ENCODE data around the gene ARL6IP1.
A peak's percentile ranks its signal among the peaks of the same experiment; 100 is the strongest.

ARL6IP1 gene

DNA sequence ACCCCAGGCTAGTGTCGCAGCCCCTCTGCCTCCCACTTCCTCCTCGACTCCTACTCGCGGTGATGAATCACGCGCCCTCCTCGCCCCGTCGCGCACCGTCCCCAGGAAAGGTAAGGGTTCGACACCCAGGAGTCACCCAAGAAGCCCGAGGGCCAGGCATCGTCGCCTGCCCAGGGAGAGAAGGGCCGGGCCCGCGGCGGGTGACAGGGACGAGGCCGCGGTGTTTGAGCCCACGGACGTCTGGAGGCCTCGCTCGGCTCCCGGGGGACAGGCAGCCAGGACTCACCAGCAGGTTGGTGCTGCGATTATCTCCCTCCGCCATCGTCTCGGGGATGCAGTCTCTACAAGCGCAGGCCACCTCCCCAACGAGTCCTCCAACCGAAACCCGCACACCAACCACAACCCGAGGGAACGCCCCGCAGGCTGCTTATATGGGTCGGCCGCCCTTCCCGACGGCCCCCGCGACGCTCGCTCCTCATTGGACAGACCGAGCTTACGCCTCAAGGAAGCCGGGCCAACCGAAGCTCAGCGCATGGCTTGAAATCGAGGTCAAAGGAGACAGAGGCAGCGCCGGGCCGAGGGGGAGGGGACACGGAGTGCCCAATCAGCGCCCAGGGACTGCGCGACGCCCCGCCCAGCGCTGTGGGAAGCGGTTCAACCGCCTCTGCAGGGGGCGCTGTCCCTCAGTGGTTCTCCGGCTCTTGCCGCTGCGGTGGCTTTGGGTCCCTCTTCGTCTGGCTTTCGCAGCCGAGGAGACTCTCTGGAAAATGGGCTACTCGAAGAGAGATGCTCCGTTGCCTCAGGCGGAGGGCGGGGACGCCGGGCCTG lies at the start of gene ARL6IP1:
TSS of gene ARL6IP1 (minus strand) at position 405 of the 828 bp plus-strand sequence. CDS start at position 322, 83 bp downstream.
- DNase-seq (ENCODE audit: low read depth in 2 of 2), result peak; percentile 95 to 98

GRCh38 chr16:18846416-18846815 lies 45.1 kb upstream of the ARL6IP1 start:
- no peak for DNase-seq (ENCODE audit: low read depth in 2 of 2)

DNA sequence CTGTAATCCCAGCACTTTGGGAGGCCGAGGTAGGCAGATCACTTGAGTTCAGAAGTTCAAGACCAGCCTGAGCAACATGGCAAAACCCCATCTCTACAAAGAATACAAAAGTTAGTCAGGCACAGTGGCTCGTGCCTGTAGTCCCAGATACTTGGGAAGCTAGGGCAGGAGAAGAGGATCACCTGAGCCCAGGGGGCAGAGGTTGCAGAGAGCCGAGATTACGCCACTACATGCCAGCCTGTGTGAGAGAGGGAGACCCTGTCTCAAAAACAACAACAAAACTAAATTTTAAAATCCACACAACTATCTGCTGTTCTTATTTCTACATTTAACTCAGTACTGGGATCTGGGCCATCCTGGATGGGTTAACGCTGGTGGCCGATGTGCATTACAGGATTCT lies 41.2 kb upstream of the ARL6IP1 start:
- DNase-seq (ENCODE audit: low read depth in 2 of 2), result no peak

DNA sequence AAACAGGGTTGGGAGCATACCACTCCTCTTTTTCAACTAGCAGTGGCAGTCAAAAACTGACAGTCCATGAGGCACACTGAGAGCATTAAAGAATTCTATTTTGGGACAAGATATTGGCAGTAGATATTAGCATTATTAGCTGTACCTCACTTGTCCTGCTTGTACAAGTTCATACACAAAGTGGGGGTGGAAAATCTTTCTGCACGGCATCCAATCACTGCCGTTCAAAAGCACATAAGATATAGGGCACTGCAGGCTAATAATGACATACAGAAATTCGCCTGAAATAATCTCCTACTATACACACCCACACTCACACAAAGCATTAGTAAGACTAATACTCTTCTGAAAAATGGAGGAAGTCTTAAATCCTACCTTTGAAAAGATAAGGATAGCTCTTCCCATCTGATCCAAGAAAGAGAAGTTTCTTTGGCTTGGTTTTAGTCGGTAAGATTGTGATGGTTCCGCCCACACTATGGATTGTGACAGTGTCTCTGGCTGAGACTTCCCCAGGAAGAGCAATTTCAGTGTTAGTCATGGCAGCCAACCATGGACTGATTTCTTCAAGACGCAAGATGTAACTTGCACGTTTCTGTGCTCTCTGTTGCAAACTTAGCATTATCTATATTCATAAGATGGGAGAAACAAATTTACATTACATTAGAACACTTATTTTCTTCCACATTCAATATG lies 40.6 kb upstream of the ARL6IP1 start:
- no peak for DNase-seq (ENCODE audit: low read depth in 2 of 2)

GRCh38 chr16:18839555-18839954 lies 38.2 kb upstream of the ARL6IP1 start:
- no peak for DNase-seq (ENCODE audit: low read depth in 2 of 2)

- DNase-seq (ENCODE audit: low read depth in 2 of 2), result no peak
These were observed 35.4 kb upstream of the ARL6IP1 start for GRCh38 chr16:18836702-18837101.

GRCh38 chr16:18834864-18835263 lies 33.5 kb upstream of the ARL6IP1 start:
- no peak for DNase-seq (ENCODE audit: low read depth in 2 of 2)

GRCh38 chr16:18833707-18834505 lies 32.6 kb upstream of the ARL6IP1 start:
- DNase-seq (ENCODE audit: low read depth in 2 of 2), result no peak

DNA sequence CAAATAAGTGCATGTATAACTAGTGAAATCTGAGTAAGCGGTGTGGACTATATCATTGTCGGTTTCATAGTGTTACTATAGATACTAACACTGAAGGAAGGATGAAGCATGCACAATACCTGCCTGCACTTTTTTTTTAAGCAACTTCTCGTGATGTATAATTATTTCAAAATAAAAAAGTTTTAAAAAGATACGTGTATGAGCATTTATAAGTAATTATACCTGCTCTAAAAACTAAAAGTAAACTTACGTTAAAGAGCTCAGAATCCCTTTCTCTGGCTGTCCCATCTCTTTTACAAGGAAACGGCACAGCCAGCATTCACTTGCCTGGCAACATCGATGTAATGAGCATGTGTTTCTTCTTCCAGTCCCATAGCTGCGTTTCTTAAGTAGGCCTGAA lies 31.3 kb upstream of the ARL6IP1 start:
- no peak for DNase-seq (ENCODE audit: low read depth in 2 of 2)

DNA sequence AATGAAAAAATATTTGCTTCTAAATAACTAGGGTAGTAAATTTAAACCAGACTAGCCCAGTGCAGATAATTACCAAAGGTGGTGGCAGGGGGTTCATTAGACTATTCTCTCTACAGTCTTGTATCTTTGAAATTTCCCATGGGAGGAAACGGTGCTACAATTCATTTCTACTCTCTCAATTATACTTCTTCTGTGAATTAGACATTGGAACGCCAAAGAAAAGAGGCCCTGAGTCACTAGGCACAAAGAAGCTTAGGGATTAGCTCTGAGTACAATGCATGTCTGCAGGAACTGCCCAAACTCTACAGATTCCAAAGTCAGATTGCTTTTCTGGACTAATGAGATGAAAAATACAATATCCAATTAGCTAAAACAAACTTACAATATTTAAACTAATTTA lies 30.7 kb upstream of the ARL6IP1 start:
- DNase-seq (ENCODE audit: low read depth in 2 of 2), result no peak

DNA sequence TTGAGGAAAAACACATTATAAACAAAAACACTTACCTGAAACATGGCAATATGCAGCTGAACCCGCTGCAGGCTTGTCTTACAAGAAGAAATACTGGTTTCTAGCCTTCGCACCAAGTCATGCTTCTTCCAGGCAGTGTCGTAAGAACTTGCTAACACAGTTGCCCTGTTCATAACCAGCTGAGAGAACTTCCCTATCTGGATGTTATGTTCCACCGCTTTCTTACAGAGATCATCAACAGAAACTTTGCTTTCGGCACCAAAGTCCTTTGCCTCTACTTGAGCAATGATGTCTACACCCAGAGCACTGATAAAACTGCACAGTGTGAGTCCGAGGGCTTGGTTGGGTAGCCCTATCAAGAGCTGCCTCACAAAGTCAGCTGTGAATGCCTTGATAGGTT lies 27.9 kb upstream of the ARL6IP1 start:
- no peak for DNase-seq (ENCODE audit: low read depth in 2 of 2)

DNA sequence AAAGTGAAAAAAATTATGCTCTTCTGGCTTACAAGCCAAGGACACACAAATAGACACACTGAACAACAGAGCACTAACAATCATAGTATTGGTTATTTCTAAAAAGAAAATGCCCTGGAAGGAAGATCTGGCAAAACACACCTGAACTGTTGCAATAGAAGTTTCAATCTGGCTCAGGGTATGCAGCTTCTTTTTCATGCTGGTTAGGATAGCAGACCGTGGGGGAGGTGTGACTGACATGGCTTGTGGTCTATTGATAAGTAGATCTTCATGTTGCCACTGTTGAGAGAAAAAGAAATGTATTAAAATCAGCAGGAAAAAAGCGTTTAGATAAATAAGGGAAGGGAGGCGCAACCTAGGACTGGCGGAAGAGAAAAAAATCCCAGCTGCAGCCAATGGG lies 26.5 kb upstream of the ARL6IP1 start:
- no peak for DNase-seq (ENCODE audit: low read depth in 2 of 2)

DNA sequence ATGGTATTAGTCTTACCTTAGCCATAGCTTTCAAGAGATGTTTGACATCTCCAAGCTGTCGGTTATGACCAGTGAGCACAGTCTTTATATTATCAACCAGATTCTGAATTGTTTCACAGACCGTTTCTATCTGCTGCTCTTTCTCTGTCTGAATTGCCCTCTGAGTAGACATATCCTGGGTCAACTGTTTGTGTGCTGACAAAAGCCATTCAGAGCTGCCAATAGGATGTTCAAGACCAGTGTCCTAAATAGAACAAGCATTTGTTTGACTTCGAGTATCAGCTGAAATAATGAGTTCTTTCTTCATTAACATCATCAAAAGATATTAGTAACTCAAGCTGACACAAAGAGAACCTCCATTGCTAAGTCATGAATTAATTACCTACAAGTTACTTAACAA lies 14.9 kb upstream of the ARL6IP1 start:
- DNase-seq (ENCODE audit: low read depth in 2 of 2), result no peak

GRCh38 chr16:18811925-18812324 lies 10.6 kb upstream of the ARL6IP1 start:
- DNase-seq (ENCODE audit: low read depth in 2 of 2), result no peak

DNA sequence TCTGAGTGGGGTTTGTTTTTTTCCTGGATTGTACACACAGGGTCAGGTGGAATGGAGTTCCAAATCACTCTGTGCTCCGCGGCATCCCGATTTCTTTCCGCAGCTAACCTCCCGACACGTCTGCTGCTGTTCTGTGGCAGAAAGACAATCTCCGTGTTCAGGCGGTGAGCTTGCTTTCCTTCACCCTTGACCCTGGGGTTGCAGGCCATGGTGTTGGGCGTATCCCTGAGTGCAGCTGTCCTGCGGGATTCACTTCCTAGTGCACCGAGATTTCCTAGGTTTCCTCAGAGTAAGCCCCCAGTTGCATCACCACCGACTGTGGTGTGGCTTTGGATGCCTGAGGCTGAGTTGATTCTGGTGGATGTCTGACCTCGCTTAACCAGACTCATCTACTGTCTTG lies 7.8 kb upstream of the ARL6IP1 start:
- DNase-seq (ENCODE audit: low read depth in 2 of 2), result no peak

DNA sequence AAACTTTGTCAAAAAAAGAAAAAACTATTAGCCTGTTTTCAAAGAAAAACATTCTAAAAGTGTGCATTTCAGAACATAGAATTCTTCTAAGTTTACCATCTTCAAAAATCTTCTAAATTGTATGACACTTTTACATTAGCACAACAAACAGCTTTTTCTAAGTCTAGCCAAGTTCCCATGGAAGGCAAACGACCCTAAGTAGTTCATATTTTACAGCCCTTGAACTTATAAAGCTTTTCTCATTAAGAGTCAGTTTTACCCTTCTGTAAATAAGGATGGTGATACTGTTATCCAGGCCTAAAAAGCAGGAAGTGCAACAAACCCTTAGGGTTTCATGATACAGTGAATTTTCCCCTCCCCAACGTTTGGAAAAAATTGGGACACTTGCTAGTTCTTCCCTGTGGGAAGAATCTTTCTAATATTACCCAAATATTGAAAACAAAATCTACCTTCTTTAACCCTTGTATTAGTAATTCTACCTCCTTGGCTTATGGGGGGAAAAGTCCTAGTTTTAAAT lies 4.0 kb upstream of the ARL6IP1 start:
- DNase-seq (ENCODE audit: low read depth in 2 of 2), result no peak

DNA sequence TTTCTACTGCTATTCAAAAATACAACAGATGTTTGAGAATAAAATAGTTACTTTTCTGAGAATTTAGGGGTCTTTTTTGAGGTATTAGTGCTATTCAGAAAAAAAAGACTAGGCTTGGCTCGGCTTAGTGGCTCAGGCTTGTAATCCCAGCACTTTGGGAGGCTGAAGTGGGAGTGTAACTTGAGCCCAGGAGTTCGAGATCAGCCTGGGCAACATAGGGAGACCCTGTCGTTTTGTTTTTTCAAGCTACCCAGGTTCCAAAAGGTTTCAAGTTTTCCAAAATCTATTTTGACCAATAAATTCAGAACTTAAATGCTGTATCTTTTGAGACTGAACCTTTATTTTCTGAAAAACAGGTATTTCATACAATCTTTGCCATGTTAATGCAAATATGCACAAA lies 3.2 kb upstream of the ARL6IP1 start:
- DNase-seq (ENCODE audit: low read depth in 2 of 2), result no peak

DNA sequence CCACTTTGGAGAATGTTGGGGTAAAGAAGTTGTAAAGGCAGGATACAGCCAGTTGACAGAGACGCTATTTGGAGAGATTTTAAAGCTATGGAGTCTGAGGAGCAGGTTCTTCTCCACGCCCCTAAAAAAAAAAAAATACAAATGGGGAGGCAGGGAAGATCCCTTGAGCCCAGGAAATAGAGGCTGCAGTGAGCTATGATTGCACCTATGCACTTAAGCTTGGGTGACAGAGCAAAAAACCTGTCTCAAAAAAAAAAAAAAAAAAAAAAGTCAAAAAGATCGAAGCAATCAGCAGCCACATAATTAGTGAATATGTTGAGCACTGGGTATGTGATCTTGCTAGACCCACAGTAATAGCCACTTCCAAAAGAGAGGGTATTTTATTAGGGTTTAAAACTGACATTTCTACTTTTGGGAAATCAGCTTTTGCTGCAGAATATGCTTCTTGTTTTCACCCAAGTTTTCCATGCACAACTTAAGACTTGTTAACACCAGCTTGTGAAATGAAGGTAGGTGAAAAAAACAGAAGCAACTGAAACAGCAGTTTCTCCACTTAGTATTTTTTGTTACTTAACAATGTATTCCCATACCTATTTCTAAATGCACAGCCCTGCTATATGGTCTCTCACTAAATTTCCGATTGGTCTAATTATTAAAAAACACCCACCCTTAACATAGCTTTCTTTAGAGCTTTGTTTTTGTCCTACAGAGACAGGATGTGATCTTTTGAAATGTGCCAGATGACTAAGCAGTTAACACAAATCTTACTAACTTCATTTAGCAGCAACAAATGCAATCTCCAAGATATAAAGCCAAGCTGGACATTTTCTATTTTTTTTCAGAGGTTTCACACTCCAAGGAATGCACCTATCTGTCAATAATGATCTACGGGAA lies 2.5 kb upstream of the ARL6IP1 start:
- DNase-seq (ENCODE audit: low read depth in 2 of 2), result no peak

- no peak for DNase-seq (ENCODE audit: low read depth in 2 of 2)
These were observed 1.5 kb upstream of the ARL6IP1 start for GRCh38 chr16:18802767-18803343.

GRCh38 chr16:18800775-18801144 lies 589 bp downstream of the ARL6IP1 start:
- DNase-seq (ENCODE audit: low read depth in 2 of 2), result no peak

GRCh38 chr16:18800293-18800692 lies 1.1 kb downstream of the ARL6IP1 start:
- DNase-seq (ENCODE audit: low read depth in 2 of 2), result no peak
